Activated CD4-positive, alpha-beta T cell treated with anti-CD3 and anti-CD28 coated beads for 4 hours (primary cell): ENCODE data around the gene RHO.

ENCODE experiments used
- DNase-seq, 2 donors: peaks; one replicate each; pipeline ENCODE4 v3.0.0-alpha.2; 2020

RHO gene

GRCh38 chr3:129561619-129562248, 33.3 kb downstream of the RHO start:
- DNase-seq = no peak

GRCh38 chr3:129562803-129563202, 34.4 kb downstream of the RHO start:
- no peak for DNase-seq

- DNase-seq = no peak
These were observed 34.9 kb downstream of the RHO start for GRCh38 chr3:129563332-129563731.

- DNase-seq = no peak
These were observed 35.6 kb downstream of the RHO start for GRCh38 chr3:129563850-129564535.

GRCh38 chr3:129564981-129565644, 36.7 kb downstream of the RHO start:
- no peak for DNase-seq

GRCh38 chr3:129565902-129566301, 37.5 kb downstream of the RHO start:
- no peak for DNase-seq

GRCh38 chr3:129567176-129567705, 38.8 kb downstream of the RHO start:
- no peak for DNase-seq

GRCh38 chr3:129567939-129568338, 39.5 kb downstream of the RHO start:
- no peak for DNase-seq

GRCh38 chr3:129569856-129570255, 41.4 kb downstream of the RHO start:
- no peak for DNase-seq

GRCh38 chr3:129571605-129572547, 43.4 kb downstream of the RHO start:
- DNase-seq = no peak

GRCh38 chr3:129572603-129573002, 44.2 kb downstream of the RHO start:
- DNase-seq = no peak

GRCh38 chr3:129573493-129573892, 45.1 kb downstream of the RHO start:
- no peak for DNase-seq

- no peak for DNase-seq
These were observed 45.8 kb downstream of the RHO start for GRCh38 chr3:129574206-129574605.

- DNase-seq = no peak
These were observed 47.0 kb downstream of the RHO start for GRCh38 chr3:129575233-129575996.

GRCh38 chr3:129575997-129576384, 47.6 kb downstream of the RHO start:
- DNase-seq = no peak

- DNase-seq = peak; percentile 21 to 41
These were observed 48.3 kb downstream of the RHO start for GRCh38 chr3:129576514-129577352.

GRCh38 chr3:129577366-129577765, 48.9 kb downstream of the RHO start:
- DNase-seq = no peak

GRCh38 chr3:129577925-129578786, 49.7 kb downstream of the RHO start:
- no peak for DNase-seq

- no peak for DNase-seq
These were observed 51.6 kb downstream of the RHO start for GRCh38 chr3:129579991-129580390.

- no peak for DNase-seq
These were observed 53.2 kb downstream of the RHO start for GRCh38 chr3:129581623-129582022.
